Lower lobe of right lung (tissue), 2 donors: ENCODE data around the gene CITED2. TPM values are rescaled to one million over a fixed set of nuclear protein-coding genes. Genes with fewer than 3 reads are reported as not detected.

Experiments
- ATAC-seq, 2 donors: fragments of 200-7000 bp; cut with Tn5 transposase; one replicate each; pipeline ENCODE4 v1.9.1; 2020 to 2022; ENCODE audit warnings: mild to moderate bottlenecking in 2 of 2, moderate library complexity in 2 of 2
- DNase-seq: peaks from one replicate; pipeline ENCODE4 v3.0.0-alpha.2; 2020
- H3K27ac ChIP-seq: fragments of 200-600 bp; one replicate; pipeline ENCODE4 v1.8.0; 2022
- H3K27me3 ChIP-seq: fragments of 200-600 bp; one replicate; pipeline ENCODE4 v1.8.0; 2022; ENCODE audit warnings: low read depth
- H3K36me3 ChIP-seq: fragments of 200-600 bp; one replicate; pipeline ENCODE4 v1.8.0; 2022; ENCODE audit warnings: mild to moderate bottlenecking
- H3K4me1 ChIP-seq: fragments of 200-600 bp; one replicate; pipeline ENCODE4 v1.8.0; 2022
- H3K4me3 ChIP-seq: fragments of 200-600 bp; one replicate; pipeline ENCODE4 v1.8.0; 2022; ENCODE audit warnings: mild to moderate bottlenecking
- H3K9me3 ChIP-seq: fragments of 200-600 bp; one replicate; pipeline ENCODE4 v1.8.0; 2022
- intact Hi-C: fragments of 100-400 bp; cut with DNase I; formaldehyde crosslinking; loops from one replicate; pipeline ENCODE4 v1.11.0; 2022
- total RNA-seq: library from RNA; stranded (reverse); fragmentation: NEBNext Ultra II Directional; extraction: Animal tissue kit (Norgen Biotek cat#: 25700); gene quantifications from one replicate; pipeline ENCODE4 v1.2.1, GENCODE V29; 2021
- TF ChIP-seq, protein P1 (sequence below): fragments of 200-600 bp; IDR thresholded peaks from one replicate; pipeline ENCODE4 v1.8.0; 2022; ENCODE audit warnings: antibody characterized with exemption, mild to moderate bottlenecking
- donor health status: DM: no; HTN: yes; CAD: no; lungs with severe emphysema.

The CITED2 gene
- total RNA-seq, 1 donor from 2014 or later = 275 TPM

GRCh38 chr6:139402876-139403386 lies 28.5 kb upstream of the CITED2 start:
- Histone ChIP-seq H3K36me3 (no peaks in the 10 kb centered on the region), H3K27ac (no peak overlapping the region), H3K27me3 (no peaks in the 10 kb centered on the region), H3K4me1 (no peaks in the 10 kb centered on the region), H3K9me3 (no peaks in the 10 kb centered on the region), H3K4me3 (no peak overlapping the region)
- DNase-seq (no peak), ATAC-seq (peak; percentile 72 to 87)
- TF ChIP-seq, protein P1, sequence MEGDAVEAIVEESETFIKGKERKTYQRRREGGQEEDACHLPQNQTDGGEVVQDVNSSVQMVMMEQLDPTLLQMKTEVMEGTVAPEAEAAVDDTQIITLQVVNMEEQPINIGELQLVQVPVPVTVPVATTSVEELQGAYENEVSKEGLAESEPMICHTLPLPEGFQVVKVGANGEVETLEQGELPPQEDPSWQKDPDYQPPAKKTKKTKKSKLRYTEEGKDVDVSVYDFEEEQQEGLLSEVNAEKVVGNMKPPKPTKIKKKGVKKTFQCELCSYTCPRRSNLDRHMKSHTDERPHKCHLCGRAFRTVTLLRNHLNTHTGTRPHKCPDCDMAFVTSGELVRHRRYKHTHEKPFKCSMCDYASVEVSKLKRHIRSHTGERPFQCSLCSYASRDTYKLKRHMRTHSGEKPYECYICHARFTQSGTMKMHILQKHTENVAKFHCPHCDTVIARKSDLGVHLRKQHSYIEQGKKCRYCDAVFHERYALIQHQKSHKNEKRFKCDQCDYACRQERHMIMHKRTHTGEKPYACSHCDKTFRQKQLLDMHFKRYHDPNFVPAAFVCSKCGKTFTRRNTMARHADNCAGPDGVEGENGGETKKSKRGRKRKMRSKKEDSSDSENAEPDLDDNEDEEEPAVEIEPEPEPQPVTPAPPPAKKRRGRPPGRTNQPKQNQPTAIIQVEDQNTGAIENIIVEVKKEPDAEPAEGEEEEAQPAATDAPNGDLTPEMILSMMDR = no peak
- intact Hi-C loops = no loop called here

- H3K27me3 ChIP-seq = no peaks in the 10 kb centered on the region
- no peaks in the 10 kb centered on the region for H3K4me1 ChIP-seq
- intact Hi-C loops = no loop called here
- no peak overlapping the region for H3K4me3 ChIP-seq
- TF ChIP-seq, protein P1 = no peak
- no peak overlapping the region for H3K27ac ChIP-seq
- H3K9me3 ChIP-seq = no peaks in the 10 kb centered on the region
- DNase-seq = no peak
- H3K36me3 ChIP-seq = no peaks in the 10 kb centered on the region
- ATAC-seq = no peak
Observed at GRCh38 chr6:139398658-139399057, 24.2 kb upstream of the CITED2 start.

- H3K4me3 ChIP-seq = no peak overlapping the region
- no peak overlapping the region for H3K27ac ChIP-seq
- TF ChIP-seq, protein P1 = no peak
- no peaks in the 10 kb centered on the region for H3K27me3 ChIP-seq
- H3K4me1 ChIP-seq = no peaks in the 10 kb centered on the region
- H3K36me3 ChIP-seq = no peaks in the 10 kb centered on the region
- DNase-seq (no peak), ATAC-seq (no peak)
- H3K9me3 ChIP-seq = no peaks in the 10 kb centered on the region
- intact Hi-C loops = no loop called here
Observed at GRCh38 chr6:139395891-139396301, 21.4 kb upstream of the CITED2 start.

DNA sequence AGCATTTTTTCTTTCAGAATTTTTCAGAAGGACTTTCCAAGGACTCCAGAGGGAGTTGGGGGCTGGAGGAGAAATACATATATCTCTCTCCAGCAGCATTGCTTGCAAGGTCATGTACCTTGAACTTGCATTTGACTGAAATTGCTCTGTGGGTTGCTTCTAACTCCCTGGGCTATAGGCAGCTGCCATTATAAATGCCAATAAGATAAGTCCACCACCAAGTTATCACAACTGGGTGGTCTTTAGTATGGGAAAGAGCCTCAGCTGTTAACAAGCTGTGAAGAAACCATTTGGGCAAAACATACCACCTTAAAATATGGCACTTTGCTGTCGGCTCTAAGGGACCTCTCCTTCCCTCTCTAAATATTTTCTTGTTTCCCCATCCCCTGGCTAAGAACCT lies 20.9 kb upstream of the CITED2 start:
- TF ChIP-seq, protein P1 = no peak
- Histone ChIP-seq H3K36me3 (no peaks in the 10 kb centered on the region), H3K27ac (no peak overlapping the region), H3K27me3 (no peaks in the 10 kb centered on the region), H3K4me3 (no peak overlapping the region), H3K9me3 (no peaks in the 10 kb centered on the region), H3K4me1 (no peaks in the 10 kb centered on the region)
- DNase-seq (no peak), ATAC-seq (no peak)
- intact Hi-C loops = no loop called here

DNA sequence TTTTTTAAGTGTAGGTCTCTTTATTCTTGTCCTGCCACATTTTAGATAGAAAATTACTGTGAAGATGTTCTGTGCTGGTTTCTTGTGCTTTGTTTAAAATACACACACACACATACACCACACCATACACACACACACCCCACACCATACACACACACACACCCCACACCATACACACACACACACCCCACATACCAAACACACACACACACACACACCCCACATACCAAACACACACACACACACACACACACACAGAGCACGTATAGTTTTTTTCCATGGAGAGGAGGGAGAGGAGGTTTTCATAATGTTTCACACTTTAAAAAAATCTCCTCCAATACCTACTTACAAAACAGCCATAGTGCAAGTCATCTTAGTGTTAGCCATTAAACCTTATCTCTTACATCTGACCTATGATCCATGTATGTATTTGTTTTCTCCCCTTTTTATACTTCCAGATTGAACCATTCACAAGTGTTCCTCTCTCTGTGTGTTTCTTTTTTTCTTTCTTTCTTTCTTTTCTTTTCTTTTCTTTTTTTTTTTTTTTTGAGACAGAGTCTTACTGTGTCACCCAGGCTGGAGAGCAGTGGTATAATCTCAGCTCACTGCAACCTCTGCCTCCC lies 19.7 kb upstream of the CITED2 start:
- TF ChIP-seq, protein P1 = no peak
- ATAC-seq (no peak), DNase-seq (no peak)
- no peaks in the 10 kb centered on the region for H3K9me3 ChIP-seq
- no peaks in the 10 kb centered on the region for H3K36me3 ChIP-seq
- H3K4me1 ChIP-seq = no peaks in the 10 kb centered on the region
- intact Hi-C loops = no loop called here
- no peaks in the 10 kb centered on the region for H3K27me3 ChIP-seq
- no peak overlapping the region for H3K27ac ChIP-seq
- H3K4me3 ChIP-seq = no peak overlapping the region
